HEK293 (cell line): Measurements from ENCODE around the gene LPCAT1.

Experiments
- CTCF ChIA-PET: fragments of 350-600 bp; formaldehyde crosslinking; extraction: SDS; loops from one replicate; lab custom pipeline; 2021; ENCODE audit warnings: antibody characterized with exemption; lab: Yijun Ruan, JAX
- POLR2A ChIA-PET: fragments of 300-600 bp; formaldehyde crosslinking; extraction: SDS; loops from one replicate; lab custom pipeline; 2020; ENCODE audit warnings: antibody characterized with exemption, inconsistent platforms; lab: Yijun Ruan, JAX
- H3K27ac ChIP-seq: fragments of 200-500 bp; sonication (Bioruptor generic); 2 replicates; pipeline ENCODE4 v1.5.1; 2014; ENCODE audit warnings: low read depth, low read length, control low read depth, inconsistent platforms; ENCODE audit errors: extremely low read depth
- H3K36me3 ChIP-seq, 2 experiments: fragments of 200-500 bp in 1 of 2; sonication (Bioruptor generic) in 1 of 2; 1 replicate in 1 of 2; 2 replicates in 1 of 2; pipeline ENCODE4 v1.5.1; 2014 to 2017; ENCODE audit warnings: inconsistent platforms in 2 of 2, low read length in 2 of 2; ENCODE audit not compliant: control insufficient read depth in 2 of 2, insufficient read depth in 1 of 2
- H3K4me1 ChIP-seq: fragments of 200-500 bp; sonication (Bioruptor generic); 2 replicates; pipeline ENCODE4 v1.5.1; 2014; ENCODE audit warnings: mild to moderate bottlenecking, low read length, inconsistent platforms; ENCODE audit not compliant: control insufficient read depth, insufficient read depth
- H3K4me3 ChIP-seq: 2 replicates; pipeline ENCODE4 v1.5.1; 2011; ENCODE audit warnings: low read depth, mild to moderate bottlenecking, control low read depth, low read length, moderate library complexity
- H3K9me3 ChIP-seq: fragments of 200-500 bp; sonication (Bioruptor generic); 2 replicates; pipeline ENCODE4 v1.5.1; 2014; ENCODE audit warnings: low read depth, low read length, inconsistent platforms; ENCODE audit not compliant: control insufficient read depth, insufficient read depth
- EGR2 ChIP-seq: fragments of 450-650 bp; formaldehyde crosslinking; IDR thresholded peaks from 2 replicates; pipeline ENCODE4 v1.5.1; 2016; ENCODE audit warnings: low read depth, missing biosample characterization, missing genetic modification characterization
- HOXD13 ChIP-seq: sonication (generic); formaldehyde crosslinking; IDR thresholded peaks from 2 replicates; pipeline ENCODE4 v1.8.0; 2022; ENCODE audit warnings: missing genetic modification reagents, borderline replicate concordance
- KLF8 ChIP-seq: fragments of 450-650 bp; formaldehyde crosslinking; IDR thresholded peaks from 2 replicates; pipeline ENCODE4 v1.5.1; 2016; ENCODE audit warnings: missing biosample characterization, missing genetic modification characterization
- PRDM1 ChIP-seq: fragments of 450-650 bp; formaldehyde crosslinking; IDR thresholded peaks from 2 replicates; pipeline ENCODE4; 2016; ENCODE audit warnings: missing biosample characterization, missing genetic modification characterization
- SCRT2 ChIP-seq: fragments of 450-650 bp; formaldehyde crosslinking; IDR thresholded peaks from 2 replicates; pipeline ENCODE4 v1.5.1; 2016; ENCODE audit warnings: missing biosample characterization, missing genetic modification characterization
- SP3 ChIP-seq: fragments of 450-650 bp; formaldehyde crosslinking; IDR thresholded peaks from 2 replicates; pipeline ENCODE4 v1.5.1; 2016; ENCODE audit warnings: missing biosample characterization, missing genetic modification characterization
- ZBTB49 ChIP-seq: fragments of 450-650 bp; formaldehyde crosslinking; IDR thresholded peaks from 2 replicates; pipeline ENCODE4 v1.5.1; 2016; ENCODE audit warnings: missing biosample characterization, missing genetic modification characterization, low read depth
- ZNF133 ChIP-seq: fragments of 450-650 bp; formaldehyde crosslinking; IDR thresholded peaks from 2 replicates; pipeline ENCODE4 v1.5.1; 2016; ENCODE audit warnings: missing biosample characterization, missing genetic modification characterization
- ZNF146 ChIP-seq: fragments of 450-650 bp; formaldehyde crosslinking; IDR thresholded peaks from 2 replicates; pipeline ENCODE4 v1.5.1; 2016; ENCODE audit warnings: missing biosample characterization, missing genetic modification characterization
- ZNF16 ChIP-seq: fragments of 450-650 bp; formaldehyde crosslinking; IDR thresholded peaks from 2 replicates; pipeline ENCODE4 v1.5.1; 2016; ENCODE audit warnings: low read depth, missing biosample characterization, missing genetic modification characterization
- ZNF169 ChIP-seq: fragments of 450-650 bp; formaldehyde crosslinking; IDR thresholded peaks from 2 replicates; pipeline ENCODE4 v1.5.1; 2016; ENCODE audit warnings: missing biosample characterization, missing genetic modification characterization
- ZNF174 ChIP-seq: fragments of 450-650 bp; formaldehyde crosslinking; IDR thresholded peaks from 2 replicates; pipeline ENCODE4 v1.5.0; 2017; ENCODE audit warnings: missing biosample characterization, mild to moderate bottlenecking, missing genetic modification characterization
- ZNF37A ChIP-seq: fragments of 450-650 bp; IDR thresholded peaks from 2 replicates; pipeline ENCODE4 v1.5.1; 2018; ENCODE audit warnings: missing biosample characterization, missing genetic modification characterization
- ZNF521 ChIP-seq: fragments of 450-650 bp; formaldehyde crosslinking; IDR thresholded peaks from 2 replicates; pipeline ENCODE4 v1.5.1; 2017; ENCODE audit warnings: missing biosample characterization, mild to moderate bottlenecking, missing genetic modification characterization
- ZNF549 ChIP-seq: fragments of 450-650 bp; IDR thresholded peaks from 2 replicates; pipeline ENCODE4 v1.5.1; 2018; ENCODE audit warnings: missing biosample characterization, missing genetic modification characterization, mild to moderate bottlenecking, inconsistent platforms, moderate library complexity
- ZNF624 ChIP-seq: fragments of 450-650 bp; formaldehyde crosslinking; IDR thresholded peaks from 2 replicates; pipeline ENCODE4 v1.5.1; 2017; ENCODE audit warnings: missing biosample characterization, missing genetic modification characterization
- ZNF654 ChIP-seq: fragments of 450-650 bp; formaldehyde crosslinking; IDR thresholded peaks from 2 replicates; pipeline ENCODE4 v1.5.1; 2016; ENCODE audit warnings: low read depth, missing biosample characterization, missing genetic modification characterization
- ZNF664 ChIP-seq: fragments of 450-650 bp; formaldehyde crosslinking; IDR thresholded peaks from 2 replicates; pipeline ENCODE4 v1.5.1; 2016; ENCODE audit warnings: missing biosample characterization, missing genetic modification characterization
- ZNF704 ChIP-seq: fragments of 450-650 bp; formaldehyde crosslinking; IDR thresholded peaks from 2 replicates; pipeline ENCODE4 v1.5.1; 2016; ENCODE audit warnings: missing biosample characterization, missing genetic modification characterization
- ZNF792 ChIP-seq: fragments of 450-650 bp; formaldehyde crosslinking; IDR thresholded peaks from 2 replicates; pipeline ENCODE4 v1.5.1; 2016; ENCODE audit warnings: missing biosample characterization, missing genetic modification characterization
- TF ChIP-seq, protein P1 (sequence below): fragments of 450-650 bp; formaldehyde crosslinking; IDR thresholded peaks from 2 replicates; pipeline ENCODE4 v1.5.1; 2016; ENCODE audit warnings: missing biosample characterization, missing genetic modification characterization
- TF ChIP-seq, protein P2 (sequence below): fragments of 450-650 bp; formaldehyde crosslinking; conservative IDR thresholded peaks from 2 replicates; pipeline ENCODE4 v1.5.1; 2016; ENCODE audit warnings: low read depth, missing biosample characterization, missing genetic modification characterization
- TF ChIP-seq, protein P3 (sequence below): fragments of 450-650 bp; formaldehyde crosslinking; IDR thresholded peaks from 2 replicates; pipeline ENCODE4 v1.5.1; 2016; ENCODE audit warnings: missing biosample characterization, missing genetic modification characterization

Gene LPCAT1

GRCh38 chr5:1471997-1472963, 51.5 kb downstream of the LPCAT1 start:
- TF ChIP-seq ZNF16 (tag by site-specific recombination) (no peak), EGR2 (tag by site-specific recombination) (no peak), ZNF146 (tag by site-specific recombination) (no peak), HOXD13 (no peak), KLF8 (tag by site-specific recombination) (no peak), ZNF37A (tag by site-specific recombination) (no peak), ZNF521 (tag by site-specific recombination) (no peak), ZNF704 (tag by site-specific recombination) (no peak), ZNF654 (tag by site-specific recombination) (no peak), SCRT2 (tag by site-specific recombination) (no peak), ZBTB49 (tag by site-specific recombination) (no peak), ZNF549 (no peak)
- TF ChIP-seq, protein P1, sequence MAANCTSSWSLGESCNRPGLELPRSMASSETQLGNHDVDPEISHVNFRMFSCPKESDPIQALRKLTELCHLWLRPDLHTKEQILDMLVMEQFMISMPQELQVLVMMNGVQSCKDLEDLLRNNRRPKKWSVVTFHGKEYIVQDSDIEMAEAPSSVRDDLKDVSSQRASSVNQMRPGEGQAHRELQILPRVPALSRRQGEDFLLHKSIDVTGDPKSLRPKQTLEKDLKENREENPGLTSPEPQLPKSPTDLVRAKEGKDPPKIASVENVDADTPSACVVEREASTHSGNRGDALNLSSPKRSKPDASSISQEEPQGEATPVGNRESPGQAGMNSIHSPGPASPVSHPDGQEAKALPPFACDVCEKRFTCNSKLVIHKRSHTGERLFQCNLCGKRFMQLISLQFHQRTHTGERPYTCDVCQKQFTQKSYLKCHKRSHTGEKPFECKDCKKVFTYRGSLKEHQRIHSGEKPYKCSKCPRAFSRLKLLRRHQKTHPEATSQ (tag by site-specific recombination), result no peak
- TF ChIP-seq, protein P2, sequence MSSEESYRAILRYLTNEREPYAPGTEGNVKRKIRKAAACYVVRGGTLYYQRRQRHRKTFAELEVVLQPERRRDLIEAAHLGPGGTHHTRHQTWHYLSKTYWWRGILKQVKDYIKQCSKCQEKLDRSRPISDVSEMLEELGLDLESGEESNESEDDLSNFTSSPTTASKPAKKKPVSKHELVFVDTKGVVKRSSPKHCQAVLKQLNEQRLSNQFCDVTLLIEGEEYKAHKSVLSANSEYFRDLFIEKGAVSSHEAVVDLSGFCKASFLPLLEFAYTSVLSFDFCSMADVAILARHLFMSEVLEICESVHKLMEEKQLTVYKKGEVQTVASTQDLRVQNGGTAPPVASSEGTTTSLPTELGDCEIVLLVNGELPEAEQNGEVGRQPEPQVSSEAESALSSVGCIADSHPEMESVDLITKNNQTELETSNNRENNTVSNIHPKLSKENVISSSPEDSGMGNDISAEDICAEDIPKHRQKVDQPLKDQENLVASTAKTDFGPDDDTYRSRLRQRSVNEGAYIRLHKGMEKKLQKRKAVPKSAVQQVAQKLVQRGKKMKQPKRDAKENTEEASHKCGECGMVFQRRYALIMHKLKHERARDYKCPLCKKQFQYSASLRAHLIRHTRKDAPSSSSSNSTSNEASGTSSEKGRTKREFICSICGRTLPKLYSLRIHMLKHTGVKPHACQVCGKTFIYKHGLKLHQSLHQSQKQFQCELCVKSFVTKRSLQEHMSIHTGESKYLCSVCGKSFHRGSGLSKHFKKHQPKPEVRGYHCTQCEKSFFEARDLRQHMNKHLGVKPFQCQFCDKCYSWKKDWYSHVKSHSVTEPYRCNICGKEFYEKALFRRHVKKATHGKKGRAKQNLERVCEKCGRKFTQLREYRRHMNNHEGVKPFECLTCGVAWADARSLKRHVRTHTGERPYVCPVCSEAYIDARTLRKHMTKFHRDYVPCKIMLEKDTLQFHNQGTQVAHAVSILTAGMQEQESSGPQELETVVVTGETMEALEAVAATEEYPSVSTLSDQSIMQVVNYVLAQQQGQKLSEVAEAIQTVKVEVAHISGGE (tag by site-specific recombination), result no peak
- Histone ChIP-seq H3K27ac (no peak overlapping the region), H3K9me3 (no peaks in the 10 kb centered on the region), H3K36me3 (peaks cover 0 to 92% of the 10 kb centered on the region in 2 experiments; a peak in 2 of 3 replicates), H3K4me3 (no peak overlapping the region), H3K4me1 (no peaks in the 10 kb centered on the region)
- ChIA-PET CTCF (interaction anchor here (0.6 kb wide), 2 partner anchors 42 to 376 kb away, joined by 3 to 4 read pairs; no protein-coding TSS in a partner anchor), POLR2A (no interaction called here)

DNA sequence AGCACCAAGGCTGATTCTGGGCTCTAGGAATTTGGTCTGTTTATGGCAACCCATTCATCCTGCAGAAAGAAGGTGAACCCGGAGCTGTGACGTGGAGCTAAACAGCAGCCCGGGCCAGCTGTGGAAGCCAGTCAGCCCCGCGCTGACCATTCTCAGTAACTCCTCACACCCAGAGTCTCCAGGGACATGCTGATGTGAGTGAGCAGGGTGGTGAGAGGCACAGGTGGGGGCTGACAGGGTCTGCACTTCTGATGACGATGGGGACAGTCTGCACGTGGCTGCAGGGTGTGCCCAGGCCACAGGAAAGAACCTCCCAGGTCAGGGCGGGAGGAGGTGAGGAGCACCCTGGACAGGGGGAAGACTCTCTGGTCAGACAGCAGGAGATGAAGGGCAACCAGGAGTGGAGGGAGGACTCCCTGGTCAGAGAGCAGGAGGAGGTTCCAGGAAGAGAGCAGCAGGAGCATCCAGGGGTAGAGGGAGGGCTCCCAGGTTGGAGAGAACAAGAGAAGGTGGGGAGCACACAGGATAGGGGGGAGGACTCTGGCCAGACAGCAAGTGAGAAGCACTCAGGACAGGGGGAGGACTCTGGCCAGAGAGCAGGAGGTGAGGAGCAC, 52.4 kb downstream of the LPCAT1 start:
- POLR2A ChIA-PET, result no interaction called here
- Histone ChIP-seq H3K4me1 (no peaks in the 10 kb centered on the region), H3K4me3 (no peak overlapping the region), H3K36me3 (peaks cover 0 to 91% of the 10 kb centered on the region in 2 experiments; a peak in 2 of 3 replicates), H3K9me3 (no peaks in the 10 kb centered on the region), H3K27ac (no peak overlapping the region)
- CTCF ChIA-PET, result no interaction called here
- TF ChIP-seq ZNF624 (tag by site-specific recombination), result no peak
- TF ChIP-seq ZNF664 (tag by site-specific recombination), result no peak
- no peak for TF ChIP-seq ZNF169 (tag by site-specific recombination)
- no peak for TF ChIP-seq ZNF174 (tag by site-specific recombination)
- no peak for TF ChIP-seq KLF8 (tag by site-specific recombination)
- no peak for TF ChIP-seq ZNF133
- TF ChIP-seq PRDM1 (tag by site-specific recombination), result no peak
- no peak for TF ChIP-seq ZNF792
- TF ChIP-seq, protein P3, sequence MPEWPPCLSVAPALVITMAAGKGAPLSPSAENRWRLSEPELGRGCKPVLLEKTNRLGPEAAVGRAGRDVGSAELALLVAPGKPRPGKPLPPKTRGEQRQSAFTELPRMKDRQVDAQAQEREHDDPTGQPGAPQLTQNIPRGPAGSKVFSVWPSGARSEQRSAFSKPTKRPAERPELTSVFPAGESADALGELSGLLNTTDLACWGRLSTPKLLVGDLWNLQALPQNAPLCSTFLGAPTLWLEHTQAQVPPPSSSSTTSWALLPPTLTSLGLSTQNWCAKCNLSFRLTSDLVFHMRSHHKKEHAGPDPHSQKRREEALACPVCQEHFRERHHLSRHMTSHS (tag by site-specific recombination), result no peak
- TF ChIP-seq SP3, result no peak
- no peak for TF ChIP-seq ZNF37A (tag by site-specific recombination)
